Mesothelial cell of epicardium (in vitro differentiated cells): ENCODE data around the gene SIAH1. TPM values are rescaled to one million over a fixed set of nuclear protein-coding genes. Genes with fewer than 3 reads are reported as not detected.
"Not testable (repeated sequence)": the region's sequence is repeated elsewhere in the genome, so short reads cannot be mapped to it uniquely, and the experiment has no call there.

Source experiments
- DNase-seq, 2 experiments: peaks; one replicate each; pipeline ENCODE4 v3.0.0; 2021; ENCODE audit warnings: low spot score in 2 of 2; ENCODE audit not compliant: unreplicated experiment in 2 of 2
- H3K27ac Mint-ChIP-seq: 2 replicates; pipeline ENCODE4 v1.8.0; 2021; ENCODE audit warnings: mixed read lengths
- H3K27me3 Mint-ChIP-seq: 2 replicates; pipeline ENCODE4 v1.8.0; 2021; ENCODE audit warnings: low read depth, mixed read lengths
- H3K36me3 Mint-ChIP-seq: 2 replicates; pipeline ENCODE4 v1.8.0; 2021; ENCODE audit warnings: mixed read lengths
- H3K4me1 Mint-ChIP-seq: 2 replicates; pipeline ENCODE4 v1.8.0; 2021; ENCODE audit warnings: mixed read lengths
- H3K4me3 Mint-ChIP-seq: 2 replicates; pipeline ENCODE4 v1.8.0; 2021; ENCODE audit warnings: mild to moderate bottlenecking, moderate library complexity, mixed read lengths
- H3K9me3 Mint-ChIP-seq: 2 replicates; pipeline ENCODE4 v1.8.0; 2021; ENCODE audit warnings: mixed read lengths
- CTCF ChIP-seq: fragments of 200-600 bp; sonication (generic); IDR thresholded peaks from one replicate; pipeline ENCODE4 v1.5.0; 2021; ENCODE audit warnings: antibody characterized with exemption; ENCODE audit not compliant: unreplicated experiment
- total RNA-seq: library from RNA; stranded (reverse); gene quantifications from 3 replicates; pipeline ENCODE4 v1.2.1, GENCODE V29; 2021

Gene SIAH1
- total RNA-seq, 1 donor from 2014 or later = 44.0 TPM

DNA sequence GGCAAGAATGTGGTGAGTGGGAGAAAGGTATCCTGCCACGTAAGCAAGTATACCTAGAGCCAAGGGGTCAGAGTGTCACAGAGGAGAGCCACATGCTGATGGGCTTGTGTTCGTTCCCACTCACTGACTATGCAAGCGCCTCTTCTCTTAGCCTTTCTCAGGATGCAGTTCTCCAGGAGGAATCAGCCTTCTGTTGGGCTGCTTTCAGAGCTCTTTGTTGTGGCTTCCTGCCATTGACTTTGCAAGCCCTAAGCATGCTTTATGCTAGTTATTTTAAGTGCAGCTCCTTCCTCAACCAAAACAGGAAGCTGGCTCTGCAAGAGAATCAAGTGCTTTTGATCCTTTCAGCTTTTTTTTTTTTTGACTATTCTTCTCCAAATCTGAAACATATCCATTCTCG, 66.6 kb downstream of the SIAH1 start:
- DNase-seq = no peak
- Mint-ChIP-seq H3K27ac (no peak overlapping the region), H3K4me1 (no peaks in the 10 kb centered on the region), H3K36me3 (peaks cover 30% of the 10 kb centered on the region), H3K9me3 (peaks cover 7% of the 10 kb centered on the region), H3K27me3 (no peaks in the 10 kb centered on the region), H3K4me3 (no peak overlapping the region)
- TF ChIP-seq CTCF = no peak

DNA sequence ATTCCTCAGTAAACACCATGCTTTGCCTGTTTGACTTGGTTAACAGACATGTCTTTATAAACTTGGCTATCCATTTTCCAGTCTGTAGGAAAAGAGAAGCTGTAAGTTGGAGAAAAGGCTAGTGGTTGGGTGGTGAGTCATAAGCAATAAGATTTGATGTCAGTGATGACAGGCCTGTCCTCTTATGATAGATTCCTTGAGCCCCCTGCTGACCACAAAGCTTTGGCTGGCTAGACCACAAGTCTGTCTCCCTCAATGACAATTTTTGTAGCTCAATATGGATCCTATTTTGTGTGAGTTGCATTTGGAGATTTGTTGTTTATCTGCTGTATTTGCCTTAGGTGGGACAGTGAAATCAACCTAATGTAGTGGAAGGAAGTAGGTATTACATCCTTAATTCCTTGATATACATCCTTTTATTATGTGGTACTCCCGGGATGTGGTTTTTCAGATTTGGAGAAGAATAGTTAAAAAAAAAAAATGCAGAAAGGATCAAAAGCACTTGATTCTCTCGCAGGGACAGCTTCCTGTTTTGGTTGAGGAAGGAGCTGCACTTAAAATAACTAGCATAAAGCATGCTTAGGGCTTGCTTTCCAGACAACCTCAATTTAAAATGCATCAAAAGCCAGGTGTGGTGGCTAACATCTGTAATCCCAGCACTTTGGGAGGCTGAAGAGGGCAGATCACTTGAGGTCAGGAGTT, 67.4 kb downstream of the SIAH1 start:
- DNase-seq = no peak
- H3K36me3 Mint-ChIP-seq = peaks cover 37% of the 10 kb centered on the region
- no peak overlapping the region for H3K27ac Mint-ChIP-seq
- H3K4me3 Mint-ChIP-seq = no peak overlapping the region
- H3K27me3 Mint-ChIP-seq = no peaks in the 10 kb centered on the region
- peaks cover 15% of the 10 kb centered on the region for H3K9me3 Mint-ChIP-seq
- no peaks in the 10 kb centered on the region for H3K4me1 Mint-ChIP-seq
- TF ChIP-seq CTCF = no peak

- no peak overlapping the region for H3K27ac Mint-ChIP-seq
- H3K9me3 Mint-ChIP-seq = peaks cover 23% of the 10 kb centered on the region
- no peak for TF ChIP-seq CTCF
- H3K4me1 Mint-ChIP-seq = no peaks in the 10 kb centered on the region
- no peaks in the 10 kb centered on the region for H3K27me3 Mint-ChIP-seq
- no peak for DNase-seq
- H3K36me3 Mint-ChIP-seq = peaks cover 44% of the 10 kb centered on the region
- H3K4me3 Mint-ChIP-seq = no peak overlapping the region
Measured at GRCh38 chr16:48317026-48317425, 68.2 kb downstream of the SIAH1 start.

- not testable (repeated sequence) for H3K4me1 Mint-ChIP-seq, H3K4me3 Mint-ChIP-seq, H3K27me3 Mint-ChIP-seq, DNase-seq, H3K27ac Mint-ChIP-seq
- Mint-ChIP-seq H3K36me3 (peaks cover 73% of the 10 kb centered on the region), H3K9me3 (peaks cover 45% of the 10 kb centered on the region)
Measured at GRCh38 chr16:48313905-48314304, 71.3 kb downstream of the SIAH1 start.

- no peak overlapping the region for H3K27ac Mint-ChIP-seq
- no peak for TF ChIP-seq CTCF
- no peaks in the 10 kb centered on the region for H3K4me1 Mint-ChIP-seq
- H3K36me3 Mint-ChIP-seq = peaks cover 85% of the 10 kb centered on the region
- H3K9me3 Mint-ChIP-seq = peaks cover 60% of the 10 kb centered on the region
- H3K4me3 Mint-ChIP-seq = no peak overlapping the region
- no peak for DNase-seq
- H3K27me3 Mint-ChIP-seq = no peaks in the 10 kb centered on the region
Measured at GRCh38 chr16:48310908-48311641, 74.1 kb downstream of the SIAH1 start.

Other genes with a start within 250 kb of the SIAH1 start
- gene ABCC12, start 229.4 kb downstream of the SIAH1 start, total RNA-seq = not detected in 3 replicates
- 80.4 to 85.2 TPM (median 84.8 TPM) in 3 replicates for gene LONP2, start 141.1 kb downstream of the SIAH1 start, total RNA-seq
- gene ABCC11, start 137.9 kb downstream of the SIAH1 start, total RNA-seq = 0.18 to 0.60 TPM (median 0.47 TPM) in 3 replicates
- 48.3 to 53.4 TPM (median 48.4 TPM) in 3 replicates for gene N4BP1, start 224.8 kb upstream of the SIAH1 start, total RNA-seq